ENCODE data around the gene KCNK18.
"Not testable (repeated sequence)": the region's sequence is repeated elsewhere in the genome, so short reads cannot be mapped to it uniquely, and the experiment has no call there.

KCNK18 gene

DNA sequence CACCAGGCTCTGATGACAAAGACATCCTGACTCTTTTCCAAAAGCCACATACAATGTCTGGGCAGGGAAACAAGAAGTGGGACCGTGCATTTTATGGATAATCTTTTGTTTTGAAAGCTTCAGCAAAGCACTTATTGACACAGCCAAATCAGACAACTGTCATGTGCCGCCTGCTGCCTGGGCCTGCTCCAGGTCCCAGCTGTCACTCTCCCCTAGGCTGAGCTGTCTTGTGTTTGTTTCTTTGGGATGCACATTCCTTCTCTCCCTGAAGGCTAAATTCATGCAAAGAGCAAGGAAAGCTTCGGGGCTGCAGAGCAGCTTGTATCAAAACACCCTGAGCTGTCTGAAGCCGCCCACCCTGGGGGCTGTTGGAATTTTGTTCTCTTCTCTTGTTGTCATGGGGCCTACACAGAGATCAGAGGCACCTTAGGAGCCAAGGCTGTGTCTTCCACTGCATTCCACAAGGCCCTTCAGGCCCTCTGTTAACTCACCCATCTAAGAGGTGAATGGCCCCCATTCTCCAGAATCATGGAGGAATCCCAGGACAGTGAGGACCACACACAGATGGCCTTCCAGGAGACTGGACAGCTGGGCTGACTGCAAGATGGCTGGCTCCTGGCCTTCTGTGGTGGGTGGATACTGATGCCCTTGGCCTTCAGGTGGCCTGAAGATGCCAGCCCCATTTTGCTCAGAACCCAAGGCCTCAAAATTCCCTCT lies 25.8 kb downstream of the KCNK18 start:
- DNase-seq, result no peak

DNA sequence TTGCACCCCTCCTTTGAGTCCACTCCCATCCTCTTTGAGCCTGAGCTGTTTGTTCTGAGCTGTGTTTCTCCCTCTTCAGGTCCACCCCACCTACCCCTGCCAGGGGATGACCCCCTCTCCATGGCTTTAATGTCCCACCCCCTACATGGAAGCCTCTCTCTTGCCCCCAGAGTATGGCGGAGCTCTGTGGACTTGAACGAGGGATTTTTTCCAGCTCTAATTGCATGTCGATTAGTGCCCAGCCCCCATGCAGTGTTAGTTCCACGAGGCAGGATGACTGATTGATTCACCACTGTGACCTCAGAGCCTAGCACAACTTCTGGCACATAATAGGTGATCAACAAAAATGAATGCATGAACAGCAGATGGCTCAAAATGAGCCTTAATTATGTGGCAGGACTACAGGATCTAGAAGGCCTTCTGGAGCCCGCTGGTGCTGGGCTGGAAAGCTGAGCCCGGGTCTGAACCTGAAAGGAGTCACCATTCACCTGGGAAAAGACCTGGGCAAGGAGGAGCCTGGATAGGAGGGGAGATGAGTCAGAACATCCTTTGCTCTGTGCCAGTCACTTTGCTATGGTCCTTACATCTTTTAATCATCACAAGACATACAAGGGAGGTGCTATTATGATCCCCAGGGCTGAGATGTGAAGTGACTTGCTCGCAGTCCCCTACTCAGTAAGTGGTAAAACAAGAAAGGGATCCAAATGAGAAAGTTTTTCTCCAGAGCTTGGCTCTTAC lies 26.6 kb downstream of the KCNK18 start:
- DNase-seq, result no peak

GRCh38 chr10:117224881-117225280 lies 27.6 kb downstream of the KCNK18 start:
- no peak for DNase-seq

GRCh38 chr10:117226813-117227451 lies 29.6 kb downstream of the KCNK18 start:
- no peak for DNase-seq

DNA sequence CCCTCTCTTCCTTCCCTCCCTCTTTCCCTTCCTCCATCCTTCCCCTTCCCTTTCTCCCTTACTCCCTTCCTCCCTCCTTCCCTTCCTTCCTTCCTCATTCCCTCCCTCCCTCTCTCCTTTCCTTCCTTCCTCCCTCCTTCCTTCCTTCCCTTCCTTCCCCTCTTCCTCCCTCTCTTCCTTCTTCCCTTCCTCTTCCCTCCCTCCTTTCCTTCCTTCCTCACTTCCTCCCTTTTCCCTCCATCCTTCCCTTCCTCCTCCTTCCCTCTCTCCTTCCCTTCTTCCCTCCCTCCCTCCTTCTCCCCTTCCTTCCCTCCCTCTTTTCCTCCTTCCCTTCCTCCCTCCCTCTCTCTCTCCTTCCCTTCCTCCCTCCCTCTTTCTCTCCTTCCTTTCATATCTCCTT lies 30.9 kb downstream of the KCNK18 start:
- DNase-seq, result no peak

- not testable (repeated sequence) for DNase-seq
Observed at GRCh38 chr10:117230107-117230506, 32.8 kb downstream of the KCNK18 start.

- no peak for DNase-seq
Observed at GRCh38 chr10:117237401-117237991, 40.2 kb downstream of the KCNK18 start.

- DNase-seq, result no peak
Observed at GRCh38 chr10:117239051-117239450, 41.8 kb downstream of the KCNK18 start.

- DNase-seq, result no peak
Observed at GRCh38 chr10:117239721-117240620, 42.7 kb downstream of the KCNK18 start.

DNA sequence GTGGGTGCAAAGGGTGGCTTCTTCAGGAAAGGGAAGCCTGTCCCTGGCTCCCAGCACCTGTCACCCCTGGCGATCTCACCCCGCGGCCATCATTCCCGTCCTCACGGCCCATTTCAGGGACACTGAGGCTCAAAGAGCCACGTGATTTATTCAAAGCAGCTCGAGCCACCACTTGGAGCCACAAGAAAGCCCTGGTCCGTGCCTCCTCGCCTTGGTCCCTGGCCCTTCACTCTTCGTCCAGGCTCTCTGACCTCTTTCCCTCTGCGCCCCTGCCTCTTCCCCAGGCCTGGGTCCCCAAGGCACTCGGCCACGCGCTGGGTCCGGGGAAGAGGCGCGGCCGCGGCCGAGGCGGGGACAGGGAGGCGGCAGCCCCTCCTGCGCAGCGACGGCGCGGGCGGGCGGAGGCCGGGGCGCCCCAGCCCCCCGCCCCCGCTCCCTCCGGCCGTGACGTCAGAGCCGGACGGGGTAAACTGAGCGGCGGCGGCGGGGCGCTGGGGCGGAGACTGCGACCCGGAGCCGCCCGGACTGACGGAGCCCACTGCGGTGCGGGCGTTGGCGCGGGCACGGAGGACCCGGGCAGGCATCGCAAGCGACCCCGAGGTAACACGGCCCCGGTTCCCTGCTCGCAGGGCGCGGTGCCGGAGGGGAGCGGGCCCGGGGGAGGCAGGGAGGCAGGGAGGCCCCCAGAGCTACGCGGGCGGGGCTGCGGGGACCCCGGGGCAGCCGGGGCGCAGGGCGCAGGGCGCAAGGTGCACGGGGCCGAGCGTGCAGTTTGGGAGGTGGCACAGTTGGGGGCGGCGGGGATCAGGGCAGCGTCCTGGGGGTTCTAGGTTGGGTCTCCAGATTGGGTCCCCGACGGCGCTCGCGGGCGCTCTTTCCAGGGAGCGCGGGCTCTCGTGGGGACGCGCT lies 43.6 kb downstream of the KCNK18 start, which contains the start of gene SLC18A2:
SLC18A2 (plus strand) TSS at position 494 of the 909 bp plus-strand sequence. CDS start 580 bp downstream, outside the sequence.
- DNase-seq, result no peak

- no peak for DNase-seq
Observed at GRCh38 chr10:117241541-117242462, 44.5 kb downstream of the KCNK18 start.

- no peak for DNase-seq
Observed at GRCh38 chr10:117242463-117242832, 45.2 kb downstream of the KCNK18 start.

DNA sequence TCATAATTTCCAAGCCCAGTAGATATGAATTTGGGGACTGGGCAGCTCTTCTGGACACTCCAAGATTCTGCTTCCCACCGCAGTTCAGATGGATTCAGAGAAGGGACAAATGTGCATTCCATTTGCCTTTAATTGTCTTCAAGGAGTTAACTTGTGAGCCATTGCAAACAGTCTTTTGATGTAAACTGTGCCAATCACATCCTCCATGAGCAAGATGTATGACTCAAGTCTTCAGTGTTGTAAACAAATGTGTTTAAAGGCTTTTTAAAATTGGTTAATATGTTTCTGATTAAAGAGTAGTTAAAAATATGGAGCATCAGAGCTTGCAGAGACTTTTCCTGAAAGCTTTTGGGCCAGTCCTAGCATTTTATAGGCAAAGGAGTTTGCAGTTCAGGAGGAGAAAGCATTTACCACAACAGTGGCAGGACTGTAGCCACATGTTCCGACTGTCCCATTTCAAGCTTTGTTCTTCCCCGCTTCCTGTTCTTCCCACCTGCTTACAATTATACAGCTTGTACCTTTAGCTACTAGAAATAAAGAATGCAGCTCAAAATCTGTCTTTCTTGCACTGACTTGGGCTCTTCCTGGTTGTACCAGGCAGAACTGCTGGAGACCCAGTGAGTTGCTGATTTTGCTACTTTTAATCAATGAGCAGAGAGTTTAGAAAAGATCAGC lies 49.8 kb downstream of the KCNK18 start:
- no peak for DNase-seq

DNA sequence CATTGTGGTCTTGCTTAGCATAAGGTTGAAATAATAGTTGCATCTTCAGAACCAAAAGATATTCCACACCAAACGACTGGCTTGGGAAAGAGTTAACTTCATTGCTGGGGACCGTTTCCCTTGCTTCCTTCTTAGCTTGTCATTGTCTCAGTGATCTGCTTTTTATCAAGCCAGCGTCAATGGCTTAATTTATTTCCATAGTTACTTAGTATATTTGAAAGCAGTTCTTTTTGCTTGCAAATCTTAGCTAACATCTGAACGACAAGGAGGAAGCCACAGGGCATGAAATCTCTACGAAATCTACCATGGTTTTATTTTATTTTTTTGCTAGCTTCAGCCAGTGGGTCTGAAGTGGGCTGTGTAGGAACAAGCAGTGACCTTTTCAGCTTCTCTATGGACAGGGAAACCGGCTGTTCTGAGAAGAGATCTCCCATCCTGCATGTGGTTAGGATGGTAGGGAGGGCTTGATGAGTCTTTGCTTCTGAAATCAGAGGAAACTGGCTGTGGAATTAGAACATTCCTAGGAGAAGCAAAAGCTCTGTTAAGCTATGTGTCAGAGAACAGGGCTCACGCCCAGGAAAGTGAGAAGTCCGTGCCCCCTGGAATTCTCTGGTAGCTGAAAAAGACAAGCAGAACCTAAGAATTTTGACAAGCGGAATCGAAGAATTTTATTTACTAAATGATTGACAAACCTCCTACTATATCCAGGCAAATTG lies 51.6 kb downstream of the KCNK18 start:
- DNase-seq, result no peak

GRCh38 chr10:117249493-117250093 lies 52.3 kb downstream of the KCNK18 start:
- DNase-seq, result no peak

- DNase-seq, result no peak
Observed at GRCh38 chr10:117250411-117250810, 53.1 kb downstream of the KCNK18 start.

DNA sequence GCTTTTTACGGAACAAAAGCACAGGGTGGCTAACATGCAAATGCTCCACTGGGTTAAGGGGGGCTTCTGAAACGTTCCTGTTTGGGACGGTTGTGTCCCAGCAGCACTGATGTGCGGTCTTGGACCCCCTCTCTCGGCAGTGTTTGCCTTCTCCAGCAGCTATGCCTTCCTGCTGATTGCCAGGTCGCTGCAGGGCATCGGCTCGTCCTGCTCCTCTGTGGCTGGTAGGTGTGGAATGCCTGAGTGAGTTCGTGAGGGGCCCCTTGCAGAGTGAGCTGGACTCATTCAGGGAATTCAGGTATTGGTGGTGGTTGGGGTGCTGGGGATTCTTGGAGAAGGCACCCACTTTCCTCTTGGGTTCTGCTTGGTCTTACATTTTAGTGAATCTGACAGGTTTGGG lies 56.6 kb downstream of the KCNK18 start:
- DNase-seq, result no peak

- DNase-seq, result no peak
Observed at GRCh38 chr10:117254338-117254737, 57.0 kb downstream of the KCNK18 start.

Data from hippocampal formation (tissue), 2 donors.